Activated CD4-positive, CD25-positive, alpha-beta regulatory T cell (primary cell): ENCODE results near the gene ZNF688.
"Not testable (repeated sequence)": the region's sequence is repeated elsewhere in the genome, so short reads cannot be mapped to it uniquely, and the experiment has no call there.

Source experiments
- DNase-seq, 4 experiments: peaks; one replicate each; lab custom pipeline; 2025; lab: John Stamatoyannopoulos, UW

Gene ZNF688

DNA sequence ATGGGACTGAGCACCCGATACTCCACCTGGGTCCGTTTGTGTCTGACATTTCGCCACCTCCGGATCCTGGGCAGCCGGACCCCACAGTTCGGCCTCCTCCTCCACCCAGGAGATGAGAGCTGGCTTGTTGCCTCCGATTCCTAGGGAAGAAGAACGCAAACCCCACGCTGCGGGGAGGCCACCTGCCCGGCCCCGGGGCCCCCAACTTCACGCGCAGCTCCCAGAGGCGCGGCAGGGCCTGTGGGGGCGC is 13.9 kb downstream of the ZNF688 start:
- no peak for DNase-seq

DNA sequence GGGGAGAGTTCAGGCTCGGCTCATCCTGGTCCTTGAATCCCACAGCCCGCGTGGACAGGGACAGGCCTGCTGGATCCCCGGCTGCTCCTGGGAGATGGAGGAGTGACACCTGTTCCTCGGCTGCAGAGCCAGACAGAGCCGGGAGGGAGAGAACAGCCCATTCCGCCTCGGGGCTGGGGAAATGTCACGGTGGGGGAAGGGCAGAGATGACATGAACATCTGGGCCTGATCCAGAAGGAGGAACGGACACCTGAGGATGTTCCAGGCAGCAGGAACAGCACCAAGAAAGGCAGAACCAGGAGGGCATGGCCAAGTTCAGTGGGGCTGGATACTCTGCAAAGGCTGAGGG is 15.4 kb downstream of the ZNF688 start:
- DNase-seq, result no peak

DNA sequence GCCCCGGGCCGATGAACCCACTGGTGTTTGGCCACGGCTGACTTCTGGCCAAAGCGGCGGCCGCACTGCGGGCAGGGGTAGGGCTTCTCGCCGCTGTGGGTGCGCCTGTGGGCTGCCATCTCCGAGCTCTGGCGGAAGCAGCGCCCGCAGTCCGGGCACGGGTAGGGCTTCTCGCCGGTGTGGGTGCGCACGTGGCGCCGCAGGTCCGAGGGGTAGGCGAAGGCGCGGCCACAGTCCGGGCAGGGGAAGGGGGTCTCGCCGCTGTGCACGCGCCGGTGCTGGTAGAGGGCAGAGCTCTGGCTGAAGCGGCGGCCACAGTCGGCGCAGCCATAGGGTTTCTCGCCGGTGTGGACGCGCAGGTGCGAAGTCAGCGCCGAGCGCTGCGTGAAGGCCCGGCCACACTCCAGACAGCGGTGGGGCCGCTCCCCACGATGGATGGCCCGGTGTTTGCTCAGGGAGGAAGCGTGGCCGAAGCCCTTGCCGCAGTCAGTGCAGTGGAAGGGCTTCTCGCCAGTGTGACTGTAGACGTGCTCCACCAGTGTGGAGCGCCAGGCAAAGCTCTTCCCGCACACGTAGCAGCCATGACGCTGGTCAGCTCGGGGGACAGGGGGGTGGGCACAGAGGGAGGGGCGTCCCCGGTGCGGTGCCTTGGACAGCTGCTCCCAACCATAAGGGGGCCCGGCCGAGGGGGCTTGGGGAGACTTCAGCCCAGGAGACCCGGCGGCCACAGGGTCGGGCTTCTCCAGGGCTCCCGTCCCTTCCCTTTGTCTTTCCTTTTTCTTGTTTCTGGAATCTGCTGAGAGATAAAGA is 16.0 kb downstream of the ZNF688 start:
- DNase-seq, result no peak

DNA sequence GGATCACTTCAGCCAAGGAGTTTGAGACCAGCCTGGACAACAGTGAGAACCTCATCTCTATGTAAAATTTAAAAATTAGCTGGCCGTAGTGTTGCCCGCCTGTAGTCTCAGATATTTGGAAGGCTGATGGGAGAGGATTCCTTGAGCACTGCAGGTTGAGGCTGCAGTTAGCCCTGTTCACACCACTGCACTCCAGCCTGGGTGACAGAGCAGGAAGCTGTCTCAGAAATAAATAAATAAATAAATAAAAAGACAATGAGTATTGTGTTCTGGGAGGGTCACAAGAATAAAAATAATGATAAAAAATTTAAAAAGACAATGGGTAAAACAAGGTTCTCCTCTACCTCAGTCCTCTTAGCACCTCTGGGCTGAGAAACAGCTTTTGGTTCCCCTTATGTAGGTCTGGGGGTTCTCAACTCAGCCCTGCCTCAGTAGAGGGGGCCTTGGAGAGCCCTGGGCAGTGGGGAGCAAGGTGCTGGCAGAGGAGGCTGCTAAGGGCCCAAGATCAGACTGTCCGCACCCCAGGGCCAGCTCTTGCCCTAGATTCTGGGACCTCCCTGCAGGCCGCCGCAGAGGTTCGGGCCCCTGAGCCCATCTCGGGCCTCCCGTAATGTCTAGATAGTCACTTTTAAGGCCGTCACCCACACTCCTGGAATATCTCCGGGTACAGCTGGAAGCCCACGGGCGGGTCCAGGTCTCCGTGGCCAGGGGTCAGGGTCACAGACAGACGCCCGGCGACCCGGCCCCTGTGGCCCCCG is 16.8 kb downstream of the ZNF688 start:
- no peak for DNase-seq

DNA sequence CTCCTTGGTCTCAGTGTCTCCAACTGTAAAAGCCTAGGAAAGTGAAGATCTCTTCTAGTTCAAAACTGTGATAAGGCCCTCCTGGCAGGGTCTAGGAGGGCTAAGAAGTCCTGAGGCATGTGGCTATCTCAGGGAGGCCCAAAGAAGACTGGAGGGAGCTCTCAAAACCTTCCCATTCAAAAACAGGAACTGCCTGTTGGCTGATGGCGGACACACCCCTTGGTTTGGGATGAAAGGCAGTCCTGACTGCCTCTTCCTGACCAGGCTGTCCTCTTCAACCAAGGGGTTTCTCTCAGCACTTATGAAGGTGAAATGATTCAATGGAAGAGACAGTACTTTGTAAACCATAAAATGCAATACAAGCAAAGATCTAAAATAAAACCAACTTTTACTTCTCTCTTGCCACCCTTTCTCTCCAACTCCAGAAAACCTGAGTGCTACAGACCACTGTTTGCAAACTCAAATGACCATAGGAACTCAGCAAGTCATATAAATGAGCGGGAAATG is 18.1 kb downstream of the ZNF688 start:
- no peak for DNase-seq

DNA sequence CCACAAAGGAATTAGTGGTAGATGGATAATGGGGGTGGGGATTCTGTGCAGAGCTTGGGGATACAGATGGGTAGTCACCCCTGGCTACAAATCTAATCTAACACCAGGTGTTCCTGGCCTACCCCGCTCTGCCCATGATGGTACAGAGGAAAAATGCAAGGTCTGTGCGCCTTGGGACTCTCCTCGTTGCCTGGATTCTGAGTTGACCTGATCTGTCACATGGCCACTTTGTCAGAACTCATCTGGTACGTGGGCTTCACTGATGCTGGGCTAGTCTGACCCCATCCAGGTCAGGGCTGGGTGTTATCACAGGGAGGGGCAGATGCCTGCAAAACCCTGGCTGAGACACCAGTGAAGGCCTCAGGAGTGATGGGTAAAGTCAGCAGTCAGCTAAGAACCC is 18.6 kb downstream of the ZNF688 start:
- no peak for DNase-seq

DNA sequence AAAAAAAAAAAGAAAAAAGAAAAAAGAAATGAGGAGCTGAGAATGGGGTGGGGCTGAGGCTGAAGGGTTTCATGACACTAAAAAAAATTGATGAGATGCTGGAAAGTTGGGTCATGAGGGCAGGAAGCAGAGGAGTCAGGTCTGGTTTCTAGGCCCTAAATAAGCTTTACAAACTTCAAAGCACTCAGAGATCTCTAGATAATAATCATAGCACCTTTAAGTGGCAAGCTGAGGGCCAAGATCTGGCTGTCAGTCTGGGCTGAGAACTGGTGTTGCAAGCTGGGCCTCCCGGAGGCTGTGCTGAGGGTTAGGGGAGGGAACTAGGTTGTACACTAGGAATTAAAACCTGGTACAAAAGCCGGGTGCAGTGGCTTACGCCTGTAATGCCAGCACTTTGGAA is 19.7 kb downstream of the ZNF688 start:
- peak in 1 of 4 experiments; percentile 7 for DNase-seq

DNA sequence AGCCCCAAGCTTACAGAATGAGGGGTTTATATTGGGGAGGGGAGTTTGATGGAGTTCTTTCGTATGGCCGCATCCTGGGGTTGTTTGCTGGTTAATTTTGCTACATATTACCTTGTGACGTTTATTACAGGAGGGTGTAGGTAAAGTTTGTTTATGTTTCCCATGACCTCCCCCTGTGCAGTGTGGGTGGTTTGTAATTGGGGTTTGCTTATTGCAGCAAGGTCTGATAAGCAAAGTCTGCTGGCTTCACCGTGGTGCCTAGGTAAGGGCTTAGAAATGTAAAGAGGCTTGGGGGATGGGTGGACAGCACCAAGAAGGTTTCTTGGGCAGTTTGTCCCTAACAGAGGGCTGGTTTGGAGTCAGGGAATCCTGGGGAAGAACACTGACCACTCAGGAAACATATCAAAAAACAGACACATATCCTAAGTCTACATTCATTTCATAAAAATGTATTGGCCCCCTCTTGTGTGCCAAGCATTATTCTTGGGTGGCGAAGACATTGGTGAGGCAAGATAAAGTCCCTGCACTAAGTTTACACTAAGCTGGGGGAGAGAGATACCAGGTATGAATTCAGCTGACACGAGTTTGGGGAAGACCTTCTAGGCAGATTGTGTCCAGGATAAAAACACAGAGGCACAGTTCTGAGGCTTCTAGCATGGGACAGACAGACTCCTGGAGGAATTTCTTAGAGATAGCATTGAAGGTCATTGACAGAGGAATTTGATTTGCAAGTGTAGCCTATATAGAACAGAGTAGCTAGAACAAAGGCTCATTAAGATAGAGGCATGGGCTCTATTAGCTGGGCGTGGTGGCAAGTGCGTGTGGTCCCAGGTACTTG is 22.9 kb downstream of the ZNF688 start:
- DNase-seq, result no peak

DNA sequence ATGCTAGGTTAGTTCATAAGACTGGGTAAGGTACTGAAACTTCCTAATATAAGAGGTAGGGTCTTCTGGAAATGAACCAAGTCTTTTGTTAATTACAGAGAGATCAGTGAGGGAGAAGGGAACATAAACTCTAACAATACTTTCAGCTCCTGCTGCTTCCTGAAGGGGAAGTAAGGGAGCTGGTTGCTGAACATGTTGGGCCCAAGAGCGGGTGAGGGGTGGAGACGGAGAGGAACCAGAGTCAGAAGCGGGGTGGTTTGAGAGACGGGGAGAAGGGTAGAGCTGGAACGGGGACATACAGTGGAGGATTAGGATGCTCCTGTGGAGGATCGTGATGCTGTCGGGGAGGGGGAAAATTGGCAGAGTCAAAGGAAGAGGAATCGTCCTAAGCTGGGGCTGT is 25.4 kb downstream of the ZNF688 start:
- no peak for DNase-seq

DNA sequence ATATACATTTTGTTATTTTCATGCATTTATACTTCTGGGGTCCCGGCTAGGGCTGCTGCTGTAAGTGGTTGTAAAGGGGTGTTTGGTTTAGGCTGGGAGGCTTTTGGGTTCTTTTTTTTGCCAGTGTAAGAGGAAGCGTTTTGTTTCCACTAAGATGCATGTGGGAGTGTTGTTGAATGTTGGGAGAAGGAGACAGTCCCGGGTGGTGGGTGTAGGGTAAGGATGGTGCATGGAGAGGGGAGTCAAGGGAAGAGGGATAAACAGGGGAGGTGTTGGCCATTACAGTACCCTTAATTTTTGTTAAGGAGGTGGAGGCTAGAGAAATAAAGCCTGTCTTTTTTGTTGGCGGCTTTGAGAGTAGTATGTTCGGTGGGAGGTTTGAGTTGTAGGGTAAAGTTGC is 28.4 kb downstream of the ZNF688 start:
- DNase-seq, result no peak

DNA sequence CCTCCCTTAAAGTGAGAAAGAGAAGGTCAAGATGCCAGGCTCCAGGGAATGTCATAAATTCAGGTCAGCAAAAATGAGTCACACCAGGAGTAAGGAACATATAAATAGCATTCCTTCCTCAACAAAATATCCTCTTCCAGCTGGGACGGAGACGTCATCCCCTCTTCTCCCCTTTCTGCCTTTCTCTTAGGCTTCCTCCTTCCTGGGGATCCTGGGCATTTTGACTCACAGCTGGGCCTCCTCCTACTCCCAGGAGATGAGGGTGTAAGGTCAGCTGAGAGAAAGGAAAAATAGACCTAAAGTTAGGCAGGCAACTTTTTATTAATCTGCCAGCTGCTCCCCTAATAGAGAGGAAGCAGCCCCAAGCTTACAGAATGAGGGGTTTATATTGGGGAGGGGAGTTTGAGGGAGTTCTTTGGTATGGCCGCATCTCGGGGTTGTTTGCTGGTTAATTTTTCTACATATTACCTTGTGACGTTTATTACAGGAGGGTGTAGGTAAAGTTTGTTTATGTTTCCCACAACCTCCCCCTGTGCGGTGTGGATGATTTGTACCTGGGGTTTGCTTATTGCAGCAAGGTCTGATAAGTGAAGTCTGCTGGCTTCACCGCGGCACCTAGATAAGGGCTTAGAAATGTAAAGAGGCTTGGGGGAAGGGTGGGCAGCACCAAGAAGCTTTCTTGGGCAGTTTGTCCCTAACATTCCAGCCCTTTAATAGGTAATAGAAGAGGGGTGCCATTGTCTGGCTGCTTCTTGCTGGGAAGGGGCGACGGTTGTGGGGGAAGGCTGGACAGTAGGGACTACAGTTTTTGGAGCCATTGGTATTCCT is 29.8 kb downstream of the ZNF688 start:
- no peak for DNase-seq

DNA sequence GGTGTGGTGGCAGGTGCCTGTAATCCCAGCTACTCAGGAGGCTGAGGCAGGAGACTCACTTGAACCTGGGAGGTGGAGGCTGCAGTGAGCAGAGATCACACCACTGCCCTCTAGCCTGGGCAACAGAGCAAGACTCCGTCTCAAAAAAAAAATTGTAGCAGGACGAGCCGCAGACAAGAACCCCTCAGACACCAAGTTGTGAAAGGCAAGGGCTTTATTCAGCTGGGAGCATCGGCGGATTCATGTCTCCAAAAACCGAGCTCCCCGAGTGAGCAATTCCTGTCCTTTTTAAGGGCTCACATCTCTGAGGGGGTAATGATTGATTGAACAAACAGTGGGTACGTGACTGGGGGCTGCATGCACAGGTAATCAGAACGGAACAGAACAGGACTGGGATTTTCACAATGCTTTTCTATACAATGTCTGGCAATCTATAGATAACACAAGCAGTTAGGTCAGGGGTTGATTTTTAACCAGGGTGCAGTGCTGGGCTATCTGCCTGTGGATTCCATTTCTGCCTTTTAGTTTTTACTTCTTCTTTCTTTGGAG is 30.5 kb downstream of the ZNF688 start:
- not testable (repeated sequence) for DNase-seq

DNA sequence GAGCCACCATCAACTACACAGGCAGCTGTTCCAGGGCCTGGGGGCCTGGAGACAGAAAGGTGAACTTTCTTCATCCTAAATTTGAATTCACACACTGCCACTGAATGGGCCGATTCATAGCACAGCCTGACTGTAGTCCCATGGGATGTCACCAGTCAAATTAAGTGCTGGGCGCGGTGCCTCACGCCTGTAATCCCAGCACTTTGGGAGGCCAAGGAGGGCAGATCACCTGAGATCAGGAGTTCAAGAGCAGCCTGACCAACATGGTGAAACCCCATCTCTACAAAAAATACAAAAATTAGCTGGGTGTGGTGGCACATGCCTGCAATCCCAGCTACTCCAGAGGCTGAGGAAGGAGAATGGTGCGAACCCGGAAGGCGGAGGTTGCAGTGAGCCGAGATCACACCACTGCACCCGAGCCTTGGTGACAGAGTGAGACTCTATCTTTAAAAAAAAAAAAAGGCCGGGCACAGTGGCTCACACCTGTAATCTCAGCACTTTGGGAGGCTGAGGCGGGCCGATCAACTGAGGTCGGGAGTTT is 31.5 kb downstream of the ZNF688 start:
- DNase-seq, result not testable (repeated sequence)

DNA sequence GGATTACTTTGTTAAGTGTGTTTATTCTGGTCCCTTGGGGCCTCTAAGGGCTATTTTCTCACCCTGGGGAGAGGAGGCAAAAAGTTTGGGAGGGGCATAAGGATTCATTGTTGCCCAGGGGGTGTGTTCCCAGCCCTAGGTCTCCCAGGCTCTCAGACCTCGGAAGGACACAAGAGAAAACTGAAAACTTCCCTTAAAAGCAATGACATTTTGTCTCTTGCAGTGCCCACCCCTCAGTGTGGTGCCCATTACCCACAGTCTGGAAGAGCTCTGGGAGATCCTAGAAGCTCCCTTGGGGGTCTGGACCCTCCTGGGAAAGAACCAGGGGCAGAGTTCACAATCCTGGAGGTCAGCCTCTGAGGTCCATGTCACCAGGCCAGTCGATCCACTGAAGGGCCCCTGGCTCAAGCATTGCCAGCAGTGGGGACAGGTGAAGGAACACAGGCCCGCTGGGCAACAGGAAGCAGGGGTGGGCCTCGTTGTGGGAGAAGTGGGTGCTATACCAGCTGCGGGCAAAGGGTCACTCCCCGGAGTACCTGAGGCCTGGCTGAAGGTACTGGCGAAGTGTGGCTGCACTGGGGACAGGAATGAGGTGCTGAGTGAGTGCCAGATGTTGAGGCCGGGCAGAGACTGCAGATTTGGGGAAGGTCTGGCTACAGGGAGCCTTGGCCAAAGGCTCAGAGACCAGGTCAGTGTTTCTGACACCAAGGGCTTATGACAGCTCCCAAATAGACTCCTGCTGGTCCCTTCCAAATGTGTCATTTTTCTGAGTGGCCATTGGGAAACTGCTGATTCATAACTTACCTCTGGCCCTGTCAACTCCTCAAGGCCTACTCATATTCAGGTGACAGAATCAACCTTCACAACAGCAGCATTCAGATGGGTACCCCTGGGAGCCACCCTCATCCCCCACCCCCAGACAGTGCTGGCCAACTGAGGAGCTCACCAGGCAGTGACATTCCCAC is 32.2 kb downstream of the ZNF688 start:
- DNase-seq, result no peak

DNA sequence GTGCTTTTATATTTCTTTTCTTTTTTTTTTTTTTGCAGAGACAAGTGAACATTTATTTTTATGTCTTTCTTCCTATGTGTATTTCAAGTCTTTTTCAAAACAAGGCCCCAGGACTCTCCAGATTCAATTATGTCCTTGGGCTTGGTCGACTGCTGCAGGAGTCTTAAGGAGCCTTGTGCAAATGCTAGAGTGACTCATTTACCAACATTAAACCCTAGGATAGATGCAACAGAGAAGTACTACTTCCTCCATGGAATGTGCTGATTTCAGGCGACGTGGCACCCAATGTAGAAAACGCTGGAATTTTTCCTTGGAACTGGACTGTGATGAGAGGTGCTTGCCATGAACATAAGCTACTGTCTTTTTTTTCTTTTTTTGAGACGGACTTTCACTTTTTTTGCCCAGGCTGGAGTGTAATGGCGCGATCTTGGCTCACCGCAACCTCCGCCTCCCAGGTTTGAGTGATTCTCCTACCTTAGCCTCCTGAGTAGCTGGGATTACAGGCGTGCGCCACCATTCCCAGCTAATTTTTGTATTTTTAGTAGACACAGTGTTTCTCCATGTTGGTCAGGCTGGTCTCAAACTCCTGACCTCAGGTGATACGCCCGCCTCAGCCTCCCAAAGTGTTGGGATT is 35.0 kb downstream of the ZNF688 start:
- not testable (repeated sequence) for DNase-seq

DNA sequence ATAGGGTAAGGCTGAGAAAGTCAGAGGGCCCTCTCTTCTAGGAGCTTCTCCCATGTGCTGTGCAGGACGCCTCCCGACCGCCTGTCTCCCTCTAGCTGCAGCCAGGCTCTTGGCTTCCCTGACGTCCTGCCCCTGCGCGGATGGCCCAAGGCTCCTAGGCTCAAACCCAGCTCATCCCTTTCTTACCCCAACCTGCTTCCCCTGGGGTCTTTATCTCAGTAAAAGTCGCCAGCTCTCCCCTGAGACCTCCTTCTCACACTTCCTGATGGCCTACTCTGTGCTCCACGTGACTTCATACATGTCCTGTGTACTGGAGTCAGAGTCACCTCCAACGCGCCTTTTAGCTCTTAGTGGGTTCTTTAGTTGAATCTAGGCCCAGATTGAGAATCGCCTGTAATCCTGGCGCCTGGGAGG is 35.7 kb downstream of the ZNF688 start:
- peak in 3 of 4 experiments; percentile 18 to 51 (median 25) for DNase-seq

DNA sequence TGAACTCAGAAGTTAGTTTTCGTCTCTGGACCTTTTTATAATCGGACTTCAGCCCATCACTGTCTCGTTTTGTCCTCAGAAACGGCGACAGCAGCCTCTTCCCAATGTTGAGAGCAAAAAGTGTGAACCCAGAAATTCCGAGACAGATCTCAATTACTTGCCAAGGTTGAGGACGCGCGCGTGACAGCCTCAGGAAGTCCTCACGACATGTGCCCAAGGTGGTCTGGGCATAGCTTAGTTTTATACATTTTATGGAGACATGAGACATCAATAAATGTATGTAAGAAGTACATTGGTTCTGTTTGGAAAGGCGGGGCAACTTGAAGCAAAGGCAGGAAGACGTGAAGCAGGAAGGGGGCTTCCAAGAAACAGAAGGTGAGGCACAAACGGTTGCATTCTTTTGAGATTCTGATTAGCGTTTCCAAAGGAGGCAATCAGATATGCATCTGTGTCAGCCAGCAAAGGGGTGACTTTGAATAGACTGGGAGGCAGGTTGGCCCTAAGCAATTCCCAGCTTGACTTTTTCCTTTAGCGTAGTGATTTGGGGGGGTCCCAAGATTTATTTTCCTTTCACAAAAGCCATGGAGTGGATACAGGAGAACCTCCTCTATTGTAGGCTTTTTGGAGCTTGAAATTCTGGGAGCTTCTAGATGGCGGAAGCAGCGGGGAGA is 36.3 kb downstream of the ZNF688 start:
- no peak for DNase-seq

DNA sequence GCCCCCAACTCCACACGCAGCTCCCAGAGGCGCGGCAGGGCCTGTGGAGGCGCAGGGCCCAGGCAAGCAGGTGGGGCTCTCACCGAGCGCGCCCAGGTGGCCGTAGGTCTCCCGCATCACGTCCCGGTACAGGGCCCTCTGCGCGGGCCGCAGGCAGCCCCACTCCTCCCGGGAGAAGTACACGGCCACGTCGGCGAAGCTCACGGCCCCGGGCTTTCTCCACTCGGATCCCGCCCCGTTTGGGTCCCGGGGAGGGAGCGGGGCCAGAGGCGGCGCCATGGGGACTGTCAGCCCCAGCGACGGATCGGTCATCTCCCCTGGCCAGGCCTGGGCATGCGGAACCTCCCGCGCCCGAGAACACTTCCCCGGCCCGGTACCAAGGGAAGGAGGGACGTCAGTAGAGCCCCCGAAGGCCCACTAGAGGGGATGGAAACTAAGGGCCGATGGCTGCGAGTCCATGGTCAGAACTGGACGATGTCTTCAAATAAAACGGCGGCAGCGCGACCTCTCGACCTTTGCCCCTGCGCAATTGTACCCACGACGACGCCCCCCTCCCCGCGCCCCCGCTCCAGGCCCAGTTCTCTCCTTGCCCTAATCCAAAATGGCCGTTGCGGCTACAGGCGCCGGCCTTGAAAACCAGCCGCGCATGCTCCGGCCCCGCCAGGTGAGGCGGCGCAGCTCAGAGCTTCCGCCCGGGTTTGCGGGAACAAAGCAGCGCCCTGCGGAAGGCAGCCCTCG is 37.0 kb downstream of the ZNF688 start, which contains the start of gene ZNF747:
Gene ZNF747, minus strand, starts transcription at position 491 of the 738 bp plus-strand sequence. Its CDS starts 179 bp downstream, at position 312.
- DNase-seq, result peak; percentile 79 to 84 (median 81)
